Measurements from ENCODE around the gene PSD2.

DNA sequence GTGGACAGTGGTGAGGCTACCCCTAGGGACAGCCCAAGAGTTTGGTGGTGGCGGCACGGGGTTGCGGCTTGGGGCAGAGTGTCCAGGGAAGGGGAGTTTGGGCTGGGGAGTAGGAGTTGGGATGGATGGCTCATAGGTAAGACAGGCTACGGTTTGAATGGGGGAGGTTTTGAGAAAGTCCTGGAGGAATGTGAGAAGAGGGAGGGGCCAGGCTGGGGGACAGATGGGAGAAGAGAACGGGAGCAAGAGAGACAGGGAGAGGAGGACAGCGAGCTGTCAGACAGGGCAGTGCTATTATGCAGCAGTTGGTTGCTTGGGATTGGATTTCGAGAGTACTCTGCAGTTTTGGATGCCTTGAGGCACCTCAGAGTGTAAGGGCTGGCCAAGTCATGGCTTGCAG lies 24.5 kb downstream of the PSD2 start:
- no peak for TF ChIP-seq EZH2 (IDR thresholded peaks at IDR 0.05; ENCODE audit: insufficient read depth, poor library complexity, severe bottlenecking)
- TF ChIP-seq EZH2phosphoT487 (IDR thresholded peaks at IDR 0.05; ENCODE audit: insufficient read depth, low read depth), result no peak

All from GM23248 (cell line).